ENCODE results near the gene MYH14. TPM values are rescaled to one million over a fixed set of nuclear protein-coding genes. Genes with fewer than 3 reads are reported as not detected.

The MYH14 gene
- total and polyA plus RNA-seq, 9 of the 15 experiments (the other 6 are each of a cell fraction or from before 2014, with no cell fraction given) = 0.04 to 0.86 (median 0.19) TPM; not detected in 2

DNA sequence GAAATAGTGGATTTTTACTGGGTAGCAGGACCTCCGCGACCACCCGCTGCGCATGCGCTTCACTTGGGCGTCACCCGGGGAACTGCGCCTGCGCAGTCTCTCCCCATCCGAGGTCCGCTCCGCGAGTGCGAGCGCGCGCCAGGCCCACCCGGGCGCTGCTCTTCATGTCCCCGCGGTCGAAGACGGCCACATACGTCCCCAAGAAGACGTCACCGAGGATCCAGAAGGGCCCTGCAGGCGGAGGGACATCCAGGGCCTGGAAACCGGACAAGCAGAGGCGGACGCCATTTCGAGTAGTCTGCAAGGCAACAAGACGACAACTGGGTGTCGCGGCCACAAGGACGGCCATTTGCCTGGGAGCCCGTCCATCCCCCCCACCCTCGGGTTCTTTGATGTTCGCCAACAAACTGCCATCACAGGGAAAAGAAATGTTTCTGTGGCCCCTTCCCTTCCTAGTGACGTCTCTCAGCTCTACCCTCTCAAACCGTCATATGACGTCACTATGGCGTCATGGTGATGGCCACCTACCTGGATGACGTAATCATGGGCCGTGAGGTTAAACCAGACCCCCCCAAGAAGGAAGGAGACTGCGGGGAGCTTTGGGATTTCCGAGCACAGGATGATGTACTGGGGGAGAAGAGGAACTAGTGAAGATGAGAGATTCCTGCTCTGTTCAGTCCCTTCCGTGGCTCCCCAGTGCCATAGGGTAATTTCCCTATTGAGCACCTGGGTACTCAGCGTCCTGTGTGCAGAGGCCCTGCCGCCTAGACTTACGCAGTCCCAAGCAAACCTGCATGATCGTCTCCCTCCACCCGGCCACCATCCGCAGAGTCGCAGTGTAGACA is 155.3 kb downstream of the MYH14 start (continued):
- TF ChIP-seq, protein P1, sequence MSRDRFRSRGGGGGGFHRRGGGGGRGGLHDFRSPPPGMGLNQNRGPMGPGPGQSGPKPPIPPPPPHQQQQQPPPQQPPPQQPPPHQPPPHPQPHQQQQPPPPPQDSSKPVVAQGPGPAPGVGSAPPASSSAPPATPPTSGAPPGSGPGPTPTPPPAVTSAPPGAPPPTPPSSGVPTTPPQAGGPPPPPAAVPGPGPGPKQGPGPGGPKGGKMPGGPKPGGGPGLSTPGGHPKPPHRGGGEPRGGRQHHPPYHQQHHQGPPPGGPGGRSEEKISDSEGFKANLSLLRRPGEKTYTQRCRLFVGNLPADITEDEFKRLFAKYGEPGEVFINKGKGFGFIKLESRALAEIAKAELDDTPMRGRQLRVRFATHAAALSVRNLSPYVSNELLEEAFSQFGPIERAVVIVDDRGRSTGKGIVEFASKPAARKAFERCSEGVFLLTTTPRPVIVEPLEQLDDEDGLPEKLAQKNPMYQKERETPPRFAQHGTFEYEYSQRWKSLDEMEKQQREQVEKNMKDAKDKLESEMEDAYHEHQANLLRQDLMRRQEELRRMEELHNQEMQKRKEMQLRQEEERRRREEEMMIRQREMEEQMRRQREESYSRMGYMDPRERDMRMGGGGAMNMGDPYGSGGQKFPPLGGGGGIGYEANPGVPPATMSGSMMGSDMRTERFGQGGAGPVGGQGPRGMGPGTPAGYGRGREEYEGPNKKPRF (IDR thresholded peaks at IDR 0.05; ENCODE audit: low read depth, low read length) = no peak
- peak; percentile 92 for TF ChIP-seq PHF8 (IDR thresholded peaks at IDR 0.05; ENCODE audit: borderline replicate concordance, low read length)
- 0 out of 2 replicates have a peak, but pooled peaks have one; percentile 7 for TF ChIP-seq GTF2E2 (tag; IDR thresholded peaks at IDR 0.05)
- TF ChIP-seq ZFP1 (CRISPR knock-in tag; IDR thresholded peaks at IDR 0.05) = no peak
- TF ChIP-seq HDAC8 (tag; IDR thresholded peaks at IDR 0.05) = 0 out of 2 replicates have a peak, but pooled peaks have one; percentile 67
- TF ChIP-seq RBM39 (optimal IDR thresholded peaks at IDR 0.05; ENCODE audit: low read depth, low read length) = no peak
- TF ChIP-seq MED1 (CRISPR knock-in tag; IDR thresholded peaks at IDR 0.05; ENCODE audit: borderline replicate concordance) = no peak
- no peak for TF ChIP-seq ESRRB (CRISPR knock-in tag; IDR thresholded peaks at IDR 0.05; ENCODE audit: borderline replicate concordance)
- no peak for TF ChIP-seq XRCC5 (IDR thresholded peaks at IDR 0.05; ENCODE audit: low read depth, low read length)
- TF ChIP-seq MEF2A (IDR thresholded peaks at IDR 0.05; ENCODE audit: control insufficient read depth, low read depth, low read length) = no peak
- TF ChIP-seq KLF16 (IDR thresholded peaks at IDR 0.05) = no peak
- TF ChIP-seq, protein P2, sequence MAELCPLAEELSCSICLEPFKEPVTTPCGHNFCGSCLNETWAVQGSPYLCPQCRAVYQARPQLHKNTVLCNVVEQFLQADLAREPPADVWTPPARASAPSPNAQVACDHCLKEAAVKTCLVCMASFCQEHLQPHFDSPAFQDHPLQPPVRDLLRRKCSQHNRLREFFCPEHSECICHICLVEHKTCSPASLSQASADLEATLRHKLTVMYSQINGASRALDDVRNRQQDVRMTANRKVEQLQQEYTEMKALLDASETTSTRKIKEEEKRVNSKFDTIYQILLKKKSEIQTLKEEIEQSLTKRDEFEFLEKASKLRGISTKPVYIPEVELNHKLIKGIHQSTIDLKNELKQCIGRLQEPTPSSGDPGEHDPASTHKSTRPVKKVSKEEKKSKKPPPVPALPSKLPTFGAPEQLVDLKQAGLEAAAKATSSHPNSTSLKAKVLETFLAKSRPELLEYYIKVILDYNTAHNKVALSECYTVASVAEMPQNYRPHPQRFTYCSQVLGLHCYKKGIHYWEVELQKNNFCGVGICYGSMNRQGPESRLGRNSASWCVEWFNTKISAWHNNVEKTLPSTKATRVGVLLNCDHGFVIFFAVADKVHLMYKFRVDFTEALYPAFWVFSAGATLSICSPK (IDR thresholded peaks at IDR 0.05; ENCODE audit: borderline replicate concordance) = no peak
- TF ChIP-seq, protein P3, sequence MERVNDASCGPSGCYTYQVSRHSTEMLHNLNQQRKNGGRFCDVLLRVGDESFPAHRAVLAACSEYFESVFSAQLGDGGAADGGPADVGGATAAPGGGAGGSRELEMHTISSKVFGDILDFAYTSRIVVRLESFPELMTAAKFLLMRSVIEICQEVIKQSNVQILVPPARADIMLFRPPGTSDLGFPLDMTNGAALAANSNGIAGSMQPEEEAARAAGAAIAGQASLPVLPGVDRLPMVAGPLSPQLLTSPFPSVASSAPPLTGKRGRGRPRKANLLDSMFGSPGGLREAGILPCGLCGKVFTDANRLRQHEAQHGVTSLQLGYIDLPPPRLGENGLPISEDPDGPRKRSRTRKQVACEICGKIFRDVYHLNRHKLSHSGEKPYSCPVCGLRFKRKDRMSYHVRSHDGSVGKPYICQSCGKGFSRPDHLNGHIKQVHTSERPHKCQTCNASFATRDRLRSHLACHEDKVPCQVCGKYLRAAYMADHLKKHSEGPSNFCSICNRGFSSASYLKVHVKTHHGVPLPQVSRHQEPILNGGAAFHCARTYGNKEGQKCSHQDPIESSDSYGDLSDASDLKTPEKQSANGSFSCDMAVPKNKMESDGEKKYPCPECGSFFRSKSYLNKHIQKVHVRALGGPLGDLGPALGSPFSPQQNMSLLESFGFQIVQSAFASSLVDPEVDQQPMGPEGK (CRISPR knock-in tag; IDR thresholded peaks at IDR 0.05; ENCODE audit: borderline replicate concordance) = no peak
- TF ChIP-seq, protein P4, sequence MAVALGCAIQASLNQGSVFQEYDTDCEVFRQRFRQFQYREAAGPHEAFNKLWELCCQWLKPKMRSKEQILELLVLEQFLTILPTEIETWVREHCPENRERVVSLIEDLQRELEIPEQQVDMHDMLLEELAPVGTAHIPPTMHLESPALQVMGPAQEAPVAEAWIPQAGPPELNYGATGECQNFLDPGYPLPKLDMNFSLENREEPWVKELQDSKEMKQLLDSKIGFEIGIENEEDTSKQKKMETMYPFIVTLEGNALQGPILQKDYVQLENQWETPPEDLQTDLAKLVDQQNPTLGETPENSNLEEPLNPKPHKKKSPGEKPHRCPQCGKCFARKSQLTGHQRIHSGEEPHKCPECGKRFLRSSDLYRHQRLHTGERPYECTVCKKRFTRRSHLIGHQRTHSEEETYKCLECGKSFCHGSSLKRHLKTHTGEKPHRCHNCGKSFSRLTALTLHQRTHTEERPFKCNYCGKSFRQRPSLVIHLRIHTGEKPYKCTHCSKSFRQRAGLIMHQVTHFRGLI (CRISPR knock-in tag; IDR thresholded peaks at IDR 0.05) = no peak
- peak; percentile 95 for TF ChIP-seq ZEB2 (IDR thresholded peaks at IDR 0.05)
- no peak for TF ChIP-seq SMARCB1 (IDR thresholded peaks at IDR 0.05; ENCODE audit: insufficient read length, low read depth)
- TF ChIP-seq STAT5B (CRISPR knock-in tag; IDR thresholded peaks at IDR 0.05) = no peak
- TF ChIP-seq SP1 (CRISPR knock-in tag; IDR thresholded peaks at IDR 0.05) = peak; percentile 60
- TF ChIP-seq ZNF764 (CRISPR knock-in tag; IDR thresholded peaks at IDR 0.05; ENCODE audit: low read depth) = no peak

All from K562 (cell line).